K562 (cell line): ENCODE measurements around the gene SYPL2. TPM values are rescaled to one million over a fixed set of nuclear protein-coding genes. Genes with fewer than 3 reads are reported as not detected.

Experiments
- BRF2 ChIP-seq: IDR thresholded peaks from 3 replicates; pipeline ENCODE4 v1.6.1; 2011; ENCODE audit warnings: borderline replicate concordance, mild to moderate bottlenecking; ENCODE audit not compliant: insufficient read length, insufficient read depth
- CBX1 ChIP-seq: sonication (generic); IDR thresholded peaks from 2 replicates; pipeline ENCODE4 v1.6.1; 2016; ENCODE audit warnings: antibody characterized with exemption, low read depth, mild to moderate bottlenecking
- EHMT2 ChIP-seq: fragments of 450-650 bp; IDR thresholded peaks from 2 replicates; pipeline ENCODE4 v1.6.1; 2018; ENCODE audit warnings: antibody characterized with exemption
- EP400 ChIP-seq: fragments of 450-650 bp; IDR thresholded peaks from 2 replicates; pipeline ENCODE4 v1.6.1; 2017; ENCODE audit warnings: antibody characterized with exemption, mild to moderate bottlenecking, moderate library complexity
- FOXK1 ChIP-seq: sonication (generic); formaldehyde crosslinking; IDR thresholded peaks from 2 replicates; pipeline ENCODE4 v1.8.0; 2022; ENCODE audit warnings: missing genetic modification reagents, mild to moderate bottlenecking, borderline replicate concordance
- GTF2A2 ChIP-seq: IDR thresholded peaks from 2 replicates; pipeline ENCODE4 v1.6.1; 2016; ENCODE audit warnings: mild to moderate bottlenecking, missing genetic modification characterization, missing compliant biosample characterization
- IRF2 ChIP-seq: sonication (generic); formaldehyde crosslinking; IDR thresholded peaks from 2 replicates; pipeline ENCODE4 v1.8.1; 2022; ENCODE audit warnings: mild to moderate bottlenecking, missing genetic modification reagents
- L3MBTL2 ChIP-seq: fragments of 450-650 bp; IDR thresholded peaks from 2 replicates; pipeline ENCODE4 v1.6.1; 2016; ENCODE audit warnings: mild to moderate bottlenecking, moderate library complexity
- PCBP1 ChIP-seq: fragments of 200-400 bp; formaldehyde crosslinking; IDR thresholded peaks from 2 replicates; pipeline ENCODE4 v1.6.1; 2018; ENCODE audit warnings: mild to moderate bottlenecking, low read depth, low read length; ENCODE audit not compliant: poor library complexity, severe bottlenecking
- TBL1XR1 ChIP-seq, 2 experiments: IDR thresholded peaks; 2 replicates each; pipeline ENCODE4 v1.6.1; 2012; ENCODE audit warnings: improper control_type of control experiment in 2 of 2, low read length in 2 of 2, mild to moderate bottlenecking in 1 of 2
- ZFPM2 ChIP-seq: fragments of 250-450 bp; sonication (Bioruptor Pico); IDR thresholded peaks from 2 replicates; pipeline ENCODE4 v1.5.1; 2022; ENCODE audit warnings: mild to moderate bottlenecking
- ZNF696 ChIP-seq: fragments of 250-450 bp; sonication (Bioruptor Pico); conservative IDR thresholded peaks from 2 replicates; pipeline ENCODE4 v1.4.0; 2020; ENCODE audit warnings: mild to moderate bottlenecking, moderate library complexity
- polyA plus RNA-seq, 8 experiments: library from polyadenylated mRNA; depleted of rRNA in 4 of 8; stranded (reverse) in 5 of 8; unstranded in 3 of 8; fragments of >200 nt; fragmentation: Nextera tagmentation in 2 of 8; fragmentation: Illumina TruSeq in 1 of 8; extraction: Ambion mirVana in 2 of 8; extraction: Trizol in 1 of 8; gene quantifications; 2 replicates each; pipeline versions ENCODE4 v1.2.1 to v1.2.3, GENCODE V29; 2011 to 2014; ENCODE audit warnings: inconsistent platforms in 1 of 8, missing spikeins in 1 of 8
- total RNA-seq, 7 experiments: library from RNA; depleted of rRNA in 6 of 7; stranded (reverse); fragments of >200 nt in 6 of 7; fragmentation: Illumina TruSeq in 2 of 7; extraction: Trizol in 2 of 7; gene quantifications; 2 replicates each; pipeline versions ENCODE4 v1.2.1 to v1.2.3, GENCODE V29; 2011 to 2021; ENCODE audit warnings: low replicate concordance in 1 of 7
- TF ChIP-seq, protein P1 (sequence below): sonication (generic); formaldehyde crosslinking; IDR thresholded peaks from 2 replicates; pipeline ENCODE4 v1.8.0; 2023; ENCODE audit warnings: missing genetic modification reagents, mild to moderate bottlenecking, borderline replicate concordance
- TF ChIP-seq, protein P2 (sequence below): sonication (generic); formaldehyde crosslinking; IDR thresholded peaks from 2 replicates; pipeline ENCODE4 v1.5.0; 2020; ENCODE audit warnings: missing genetic modification reagents
- TF ChIP-seq, protein P3 (sequence below): sonication (generic); formaldehyde crosslinking; IDR thresholded peaks from 2 replicates; pipeline ENCODE4 v1.9.0; 2022; ENCODE audit warnings: mild to moderate bottlenecking, missing genetic modification reagents
- TF ChIP-seq, protein P4 (sequence below): sonication (generic); formaldehyde crosslinking; IDR thresholded peaks from 2 replicates; pipeline ENCODE4 v1.8.0; 2022; ENCODE audit warnings: mild to moderate bottlenecking, missing genetic modification reagents, borderline replicate concordance

Gene SYPL2
- total and polyA plus RNA-seq, 9 of the 15 experiments (the other 6 are each of a cell fraction or from before 2014, with no cell fraction given) = 0.03 to 0.20 (median 0.07) TPM; not detected in 2

DNA sequence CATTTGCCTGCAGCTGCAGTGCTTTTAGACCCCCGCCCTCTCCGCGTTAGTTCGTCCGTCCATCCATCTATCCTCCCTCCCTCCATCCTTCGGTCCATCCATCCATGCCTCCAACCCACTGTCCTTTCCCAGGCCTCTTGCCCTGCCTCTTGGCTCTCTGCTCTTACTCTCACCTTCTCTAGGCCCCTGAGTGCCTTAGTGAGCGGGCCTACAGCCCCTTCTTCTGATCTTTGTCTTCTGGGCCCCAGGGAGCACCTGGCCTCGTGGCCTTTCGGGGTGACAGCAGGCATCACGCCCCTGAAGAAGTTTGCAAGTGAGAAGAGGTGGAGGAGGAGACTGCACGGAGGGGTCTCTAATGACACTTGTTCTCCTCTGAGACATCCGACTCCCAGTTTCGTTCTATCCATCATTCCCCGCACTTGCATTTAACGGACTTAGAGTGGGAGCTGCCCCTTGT lies 18.2 kb downstream of the SYPL2 start (continued):
- TF ChIP-seq, protein P1, sequence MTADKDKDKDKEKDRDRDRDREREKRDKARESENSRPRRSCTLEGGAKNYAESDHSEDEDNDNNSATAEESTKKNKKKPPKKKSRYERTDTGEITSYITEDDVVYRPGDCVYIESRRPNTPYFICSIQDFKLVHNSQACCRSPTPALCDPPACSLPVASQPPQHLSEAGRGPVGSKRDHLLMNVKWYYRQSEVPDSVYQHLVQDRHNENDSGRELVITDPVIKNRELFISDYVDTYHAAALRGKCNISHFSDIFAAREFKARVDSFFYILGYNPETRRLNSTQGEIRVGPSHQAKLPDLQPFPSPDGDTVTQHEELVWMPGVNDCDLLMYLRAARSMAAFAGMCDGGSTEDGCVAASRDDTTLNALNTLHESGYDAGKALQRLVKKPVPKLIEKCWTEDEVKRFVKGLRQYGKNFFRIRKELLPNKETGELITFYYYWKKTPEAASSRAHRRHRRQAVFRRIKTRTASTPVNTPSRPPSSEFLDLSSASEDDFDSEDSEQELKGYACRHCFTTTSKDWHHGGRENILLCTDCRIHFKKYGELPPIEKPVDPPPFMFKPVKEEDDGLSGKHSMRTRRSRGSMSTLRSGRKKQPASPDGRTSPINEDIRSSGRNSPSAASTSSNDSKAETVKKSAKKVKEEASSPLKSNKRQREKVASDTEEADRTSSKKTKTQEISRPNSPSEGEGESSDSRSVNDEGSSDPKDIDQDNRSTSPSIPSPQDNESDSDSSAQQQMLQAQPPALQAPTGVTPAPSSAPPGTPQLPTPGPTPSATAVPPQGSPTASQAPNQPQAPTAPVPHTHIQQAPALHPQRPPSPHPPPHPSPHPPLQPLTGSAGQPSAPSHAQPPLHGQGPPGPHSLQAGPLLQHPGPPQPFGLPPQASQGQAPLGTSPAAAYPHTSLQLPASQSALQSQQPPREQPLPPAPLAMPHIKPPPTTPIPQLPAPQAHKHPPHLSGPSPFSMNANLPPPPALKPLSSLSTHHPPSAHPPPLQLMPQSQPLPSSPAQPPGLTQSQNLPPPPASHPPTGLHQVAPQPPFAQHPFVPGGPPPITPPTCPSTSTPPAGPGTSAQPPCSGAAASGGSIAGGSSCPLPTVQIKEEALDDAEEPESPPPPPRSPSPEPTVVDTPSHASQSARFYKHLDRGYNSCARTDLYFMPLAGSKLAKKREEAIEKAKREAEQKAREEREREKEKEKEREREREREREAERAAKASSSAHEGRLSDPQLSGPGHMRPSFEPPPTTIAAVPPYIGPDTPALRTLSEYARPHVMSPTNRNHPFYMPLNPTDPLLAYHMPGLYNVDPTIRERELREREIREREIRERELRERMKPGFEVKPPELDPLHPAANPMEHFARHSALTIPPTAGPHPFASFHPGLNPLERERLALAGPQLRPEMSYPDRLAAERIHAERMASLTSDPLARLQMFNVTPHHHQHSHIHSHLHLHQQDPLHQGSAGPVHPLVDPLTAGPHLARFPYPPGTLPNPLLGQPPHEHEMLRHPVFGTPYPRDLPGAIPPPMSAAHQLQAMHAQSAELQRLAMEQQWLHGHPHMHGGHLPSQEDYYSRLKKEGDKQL (CRISPR knock-in tag) = no peak
- no peak for TF ChIP-seq EHMT2
- TF ChIP-seq ZNF696 (CRISPR knock-in tag) = no peak
- peak; percentile 18; the same call in 1 of the 2 replicates for TF ChIP-seq L3MBTL2
- TF ChIP-seq BRF2 = no peak
- TF ChIP-seq, protein P2, sequence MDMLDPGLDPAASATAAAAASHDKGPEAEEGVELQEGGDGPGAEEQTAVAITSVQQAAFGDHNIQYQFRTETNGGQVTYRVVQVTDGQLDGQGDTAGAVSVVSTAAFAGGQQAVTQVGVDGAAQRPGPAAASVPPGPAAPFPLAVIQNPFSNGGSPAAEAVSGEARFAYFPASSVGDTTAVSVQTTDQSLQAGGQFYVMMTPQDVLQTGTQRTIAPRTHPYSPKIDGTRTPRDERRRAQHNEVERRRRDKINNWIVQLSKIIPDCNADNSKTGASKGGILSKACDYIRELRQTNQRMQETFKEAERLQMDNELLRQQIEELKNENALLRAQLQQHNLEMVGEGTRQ (CRISPR knock-in tag) = no peak
- TF ChIP-seq EP400 = peak; percentile 7; the same call in 1 of the 2 replicates
- TF ChIP-seq TBL1XR1 (IDR thresholded peaks at IDR 0.05; ENCODE audit: low read length in 2 of 2) = no peak
- TF ChIP-seq CBX1 = no peak
- no peak for TF ChIP-seq GTF2A2 (tag)
- TF ChIP-seq ZFPM2 (CRISPR knock-in tag) = no peak
- TF ChIP-seq, protein P3, sequence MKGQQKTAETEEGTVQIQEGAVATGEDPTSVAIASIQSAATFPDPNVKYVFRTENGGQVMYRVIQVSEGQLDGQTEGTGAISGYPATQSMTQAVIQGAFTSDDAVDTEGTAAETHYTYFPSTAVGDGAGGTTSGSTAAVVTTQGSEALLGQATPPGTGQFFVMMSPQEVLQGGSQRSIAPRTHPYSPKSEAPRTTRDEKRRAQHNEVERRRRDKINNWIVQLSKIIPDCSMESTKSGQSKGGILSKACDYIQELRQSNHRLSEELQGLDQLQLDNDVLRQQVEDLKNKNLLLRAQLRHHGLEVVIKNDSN = 0 out of 2 replicates have a peak, but pooled peaks have one; percentile 5
- no peak for TF ChIP-seq IRF2 (CRISPR knock-in tag)
- TF ChIP-seq, protein P4, sequence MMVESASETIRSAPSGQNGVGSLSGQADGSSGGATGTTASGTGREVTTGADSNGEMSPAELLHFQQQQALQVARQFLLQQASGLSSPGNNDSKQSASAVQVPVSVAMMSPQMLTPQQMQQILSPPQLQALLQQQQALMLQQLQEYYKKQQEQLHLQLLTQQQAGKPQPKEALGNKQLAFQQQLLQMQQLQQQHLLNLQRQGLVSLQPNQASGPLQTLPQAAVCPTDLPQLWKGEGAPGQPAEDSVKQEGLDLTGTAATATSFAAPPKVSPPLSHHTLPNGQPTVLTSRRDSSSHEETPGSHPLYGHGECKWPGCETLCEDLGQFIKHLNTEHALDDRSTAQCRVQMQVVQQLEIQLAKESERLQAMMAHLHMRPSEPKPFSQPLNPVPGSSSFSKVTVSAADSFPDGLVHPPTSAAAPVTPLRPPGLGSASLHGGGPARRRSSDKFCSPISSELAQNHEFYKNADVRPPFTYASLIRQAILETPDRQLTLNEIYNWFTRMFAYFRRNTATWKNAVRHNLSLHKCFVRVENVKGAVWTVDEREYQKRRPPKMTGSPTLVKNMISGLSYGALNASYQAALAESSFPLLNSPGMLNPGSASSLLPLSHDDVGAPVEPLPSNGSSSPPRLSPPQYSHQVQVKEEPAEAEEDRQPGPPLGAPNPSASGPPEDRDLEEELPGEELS (CRISPR knock-in tag) = peak; percentile 54; the same call in 1 of the 2 replicates
- TF ChIP-seq FOXK1 (CRISPR knock-in tag) = 0 out of 2 replicates have a peak, but pooled peaks have one; percentile 60
- TF ChIP-seq PCBP1 = no peak
